Esophagus muscularis mucosa (tissue), 4 donors: ENCODE data around the gene SIK3.

Experiments used
- CTCF ChIP-seq, 3 experiments: fragments of 200-600 bp in 2 of 3; fragments of 450-650 bp in 1 of 3; sonication (generic) in 2 of 3; IDR thresholded peaks; one replicate each; pipeline ENCODE4 v1.5.1; 2017 to 2019; ENCODE audit warnings: antibody characterized with exemption in 3 of 3, mild to moderate bottlenecking in 2 of 3, moderate library complexity in 1 of 3
- EP300 ChIP-seq: sonication (generic); formaldehyde crosslinking; IDR thresholded peaks from one replicate; pipeline ENCODE4 v1.6.1; 2017; ENCODE audit warnings: antibody characterized with exemption
- POLR2A ChIP-seq: fragments of 450-650 bp; IDR thresholded peaks from one replicate; pipeline ENCODE4 v1.6.1; 2017; ENCODE audit warnings: antibody characterized with exemption, moderate library complexity, mild to moderate bottlenecking, low read depth
- POLR2AphosphoS5 ChIP-seq, 2 donors: sonication (generic); formaldehyde crosslinking; IDR thresholded peaks; one replicate each; pipeline ENCODE4 v1.6.1; 2017; ENCODE audit warnings: antibody characterized with exemption in 2 of 2

- no peak for TF ChIP-seq CTCF (IDR thresholded peaks at IDR 0.05)
- TF ChIP-seq EP300, result no peak
- no peak for TF ChIP-seq POLR2A
- TF ChIP-seq POLR2AphosphoS5 (IDR thresholded peaks at IDR 0.05), result no peak
Observed at GRCh38 chr11:116955949-116956348, 142.3 kb downstream of the SIK3 start.
